K562 (cell line): ENCODE results near the gene NCOA3. TPM values are rescaled to one million over a fixed set of nuclear protein-coding genes. Genes with fewer than 3 reads are reported as not detected.

Experiments used
- ATAC-seq: fragments of 200-7000 bp; cut with Tn5 transposase; 3 replicates; pipeline ENCODE4 v1.9.1; 2020; ENCODE audit warnings: moderate library complexity
- BruUV-seq: library from RNA; stranded (reverse); fragments of 400-500 nt; replicated peaks from 2 replicates; lab custom pipeline; 2021; lab: Mats Ljungman, UMichigan
- CTCF ChIA-PET: fragments of 300-600 bp; formaldehyde crosslinking; extraction: SDS; loops from one replicate; lab custom pipeline; 2021; ENCODE audit warnings: low intra/inter-chr PET ratio; lab: Yijun Ruan, JAX
- POLR2A ChIA-PET: fragments of 300-600, 350-650 bp; sonication (Branson Sonifier 250); formaldehyde crosslinking; extraction: SDS; loops from one replicate; lab custom pipeline; 2021; ENCODE audit warnings: antibody characterized with exemption, inconsistent platforms; lab: Yijun Ruan, JAX
- DNase-seq, 4 experiments: peaks; one replicate each; pipeline versions ENCODE4 v3.0.0 to v3.0.0-alpha.2; 2011 to 2018; ENCODE audit warnings: low spot score in 3 of 4, mixed read lengths in 3 of 4; ENCODE audit errors: extremely low read depth in 1 of 4
- FAIRE-seq: peaks from 2 replicates; lab custom pipeline; 2011; peaks lifted over from hg19 to GRCh38; lab: Jason Lieb, UNC
- H2AFZ ChIP-seq: 2 replicates; pipeline ENCODE4 v1.6.0; 2011; ENCODE audit warnings: low read depth, low read length, control low read depth, inconsistent platforms
- H3K27ac ChIP-seq: fragments of 200-600 bp; 3 replicates; pipeline ENCODE4 v1.8.0; 2011; ENCODE audit warnings: low read depth, mild to moderate bottlenecking, control low read depth, inconsistent platforms, low read length, moderate library complexity, mixed read lengths; ENCODE audit errors: extremely low read depth
- H3K27me3 ChIP-seq, 2 experiments: fragments of 300-600 bp in 1 of 2; 2 replicates in 1 of 2; 3 replicates in 1 of 2; pipeline versions ENCODE4 v1.6.0 to v1.8.0; 2011; ENCODE audit warnings: inconsistent platforms in 2 of 2, low read length in 2 of 2, mild to moderate bottlenecking in 1 of 2, mixed read lengths in 1 of 2, moderate library complexity in 1 of 2; ENCODE audit not compliant: control insufficient read depth in 2 of 2, insufficient read depth in 2 of 2
- H3K36me3 ChIP-seq: fragments of 300-600 bp; 3 replicates; pipeline ENCODE4 v1.8.0; 2011; ENCODE audit warnings: mild to moderate bottlenecking, low read length, inconsistent platforms; ENCODE audit not compliant: control insufficient read depth, insufficient read depth
- H3K4me1 ChIP-seq, 2 experiments: fragments of 200-600 bp in 1 of 2; replicated peaks in 1 of 2; 2 replicates in 1 of 2; 3 replicates in 1 of 2; pipeline versions ENCODE4 v1.5.1 to v1.8.0; 2011; ENCODE audit warnings: inconsistent platforms in 2 of 2, low read length in 2 of 2, mild to moderate bottlenecking in 1 of 2, mixed read lengths in 1 of 2, moderate library complexity in 1 of 2; ENCODE audit not compliant: control insufficient read depth in 2 of 2, insufficient read depth in 2 of 2
- H3K4me2 ChIP-seq: 2 replicates; pipeline ENCODE4 v1.6.1; 2011; ENCODE audit warnings: low read length, control low read depth, inconsistent platforms, mixed read lengths; ENCODE audit not compliant: insufficient read depth
- H3K4me3 ChIP-seq: fragments of 200-600 bp; sonication (generic), shearing (Covaris generic); 2 replicates; pipeline ENCODE4 v1.5.1; 2016; ENCODE audit warnings: control low read depth, inconsistent platforms
- H3K79me2 ChIP-seq: fragments of 200-600 bp; 3 replicates; pipeline ENCODE4 v1.8.0; 2011; ENCODE audit warnings: low read length, inconsistent platforms; ENCODE audit not compliant: control insufficient read depth, insufficient read depth
- H3K9ac ChIP-seq, 2 experiments: 2 replicates each; pipeline versions ENCODE4 v1.6.0 to v1.6.1; 2011; ENCODE audit warnings: low read depth in 2 of 2, low read length in 2 of 2, control low read depth in 1 of 2, inconsistent platforms in 1 of 2, mild to moderate bottlenecking in 1 of 2, mixed read lengths in 1 of 2; ENCODE audit not compliant: insufficient read depth in 1 of 2
- H3K9me1 ChIP-seq: one replicate; pipeline ENCODE4 v1.6.0; 2011; ENCODE audit warnings: inconsistent platforms, mild to moderate bottlenecking, low read length, moderate library complexity; ENCODE audit not compliant: control insufficient read depth, insufficient read depth
- H3K9me3 ChIP-seq: replicated peaks from 2 replicates; pipeline ENCODE4 v1.5.1; 2011; ENCODE audit warnings: low read depth, low read length, inconsistent platforms; ENCODE audit not compliant: control insufficient read depth, insufficient read depth
- H4K20me1 ChIP-seq: replicated peaks from 2 replicates; pipeline ENCODE4 v1.6.1; 2011; ENCODE audit warnings: low read length, inconsistent platforms, mixed read lengths; ENCODE audit not compliant: control insufficient read depth, insufficient read depth
- ARID2 ChIP-seq: fragments of 450-650 bp; IDR thresholded peaks from 2 replicates; pipeline ENCODE4 v1.6.1; 2017; ENCODE audit warnings: antibody characterized with exemption, mild to moderate bottlenecking
- BCLAF1 ChIP-seq, 2 experiments: fragments of 450-650 bp in 1 of 2; IDR thresholded peaks; 2 replicates each; pipeline ENCODE4 v1.6.1; 2011 to 2017; ENCODE audit warnings: low read depth in 2 of 2, antibody characterized with exemption in 1 of 2, borderline replicate concordance in 1 of 2, low read length in 1 of 2, mild to moderate bottlenecking in 1 of 2, mixed read lengths in 1 of 2; ENCODE audit not compliant: control insufficient read depth in 1 of 2
- FOSL1 ChIP-seq: fragments of 200-800 bp; sonication (Bioruptor generic); conservative IDR thresholded peaks from 2 replicates; pipeline ENCODE4 v1.6.1; 2016; ENCODE audit warnings: missing genetic modification characterization, missing compliant biosample characterization
- RCOR1 ChIP-seq, 2 experiments: IDR thresholded peaks; 2 replicates each; pipeline ENCODE4 v1.6.1; 2012; ENCODE audit warnings: low read depth in 2 of 2, low read length in 2 of 2, borderline replicate concordance in 1 of 2, improper control_type of control experiment in 1 of 2
- ZBTB11 ChIP-seq, 3 experiments: fragments of 200-800 bp in 1 of 3; fragments of 250-450 bp in 1 of 3; fragments of 450-650 bp in 1 of 3; sonication (Bioruptor Pico) in 1 of 3; sonication (Bioruptor generic) in 1 of 3; formaldehyde crosslinking in 1 of 3; IDR thresholded peaks; 2 replicates each; pipeline versions ENCODE4 v1.6.1 to v1.8.0; 2016 to 2022; ENCODE audit warnings: mild to moderate bottlenecking in 2 of 3, missing genetic modification characterization in 2 of 3, missing compliant biosample characterization in 1 of 3, moderate library complexity in 1 of 3
- ZNF512 ChIP-seq: IDR thresholded peaks from 2 replicates; pipeline ENCODE4 v1.6.1; 2016; ENCODE audit warnings: missing genetic modification characterization, missing compliant biosample characterization
- ZNF696 ChIP-seq: fragments of 250-450 bp; sonication (Bioruptor Pico); conservative IDR thresholded peaks from 2 replicates; pipeline ENCODE4 v1.4.0; 2020; ENCODE audit warnings: mild to moderate bottlenecking, moderate library complexity
- in situ Hi-C: fragments of 300-500 bp; cut with MboI; formaldehyde crosslinking; loops from 4 replicates; pipeline ENCODE4 v1.15.0; 2018; ENCODE audit warnings: inconsistent platforms, mixed read lengths
- intact Hi-C: fragments of 100-400 bp; cut with micrococcal nuclease; formaldehyde crosslinking; loops from 2 replicates; pipeline ENCODE4 v1.14.2; 2022
- polyA plus RNA-seq, 8 experiments: library from polyadenylated mRNA; depleted of rRNA in 4 of 8; stranded (reverse) in 5 of 8; unstranded in 3 of 8; fragments of >200 nt; fragmentation: Nextera tagmentation in 2 of 8; fragmentation: Illumina TruSeq in 1 of 8; extraction: Ambion mirVana in 2 of 8; extraction: Trizol in 1 of 8; gene quantifications; 2 replicates each; pipeline versions ENCODE4 v1.2.1 to v1.2.3, GENCODE V29; 2011 to 2014; ENCODE audit warnings: inconsistent platforms in 1 of 8, missing spikeins in 1 of 8
- total RNA-seq, 7 experiments: library from RNA; depleted of rRNA in 6 of 7; stranded (reverse); fragments of >200 nt in 6 of 7; fragmentation: Illumina TruSeq in 2 of 7; extraction: Trizol in 2 of 7; gene quantifications; 2 replicates each; pipeline versions ENCODE4 v1.2.1 to v1.2.3, GENCODE V29; 2011 to 2021; ENCODE audit warnings: low replicate concordance in 1 of 7

The NCOA3 gene
- total and polyA plus RNA-seq, 9 of the 15 experiments (the other 6 are each of a cell fraction or from before 2014, with no cell fraction given), result 3.2 to 24.3 (median 14.4) TPM

- peaks cover 16% of the 10 kb centered on the region for H3K79me2 ChIP-seq
- intact Hi-C loops (no loop called here), in situ Hi-C loops (no loop called here)
- no peaks in the 10 kb centered on the region for H3K27me3 ChIP-seq
- H2AFZ ChIP-seq, result no peak overlapping the region
- TF ChIP-seq RCOR1 (IDR thresholded peaks at IDR 0.05; ENCODE audit: borderline replicate concordance in 1 of 2, low read depth in 2 of 2, low read length in 2 of 2) (no peak), FOSL1 (tag) (no peak), ZNF512 (tag) (no peak), BCLAF1 (IDR thresholded peaks at IDR 0.05; ENCODE audit: borderline replicate concordance in 1 of 2, control insufficient read depth in 1 of 2, low read depth in 2 of 2, low read length in 1 of 2) (0 out of 4 replicates have a peak, but pooled peaks of 1 of the 2 experiments have one; percentile 24), ZNF696 (CRISPR knock-in tag) (no peak), ARID2 (no peak), ZBTB11 (CRISPR knock-in tag; IDR thresholded peaks at IDR 0.05) (peak in 1 of 3 experiments; percentile 65; a peak in 1 of 6 replicates)
- H3K4me2 ChIP-seq, result no peak overlapping the region
- H3K36me3 ChIP-seq, result peaks cover 4% of the 10 kb centered on the region; the same call in 1 of the 3 replicates
- BruUV-seq, result no TSS peak
- H3K9me1 ChIP-seq, result no peaks in the 10 kb centered on the region
- no peaks in the 10 kb centered on the region for H4K20me1 ChIP-seq
- peaks cover 0 to 12% of the 10 kb centered on the region in 2 experiments; a peak in 3 of 5 replicates for H3K4me1 ChIP-seq
- no peak overlapping the region for H3K4me3 ChIP-seq
- ATAC-seq (no peak), FAIRE-seq (no peak), DNase-seq (no peak)
- POLR2A ChIA-PET, result no interaction called here
- no peaks in the 10 kb centered on the region for H3K9me3 ChIP-seq
- H3K9ac ChIP-seq, result no peak overlapping the region
- no peak overlapping the region for H3K27ac ChIP-seq
- CTCF ChIA-PET, result no interaction called here
Observed at GRCh38 chr20:47597090-47597489, 95.4 kb downstream of the NCOA3 start.
